UCSD-AML1 (cell line): ENCODE measurements around the gene LRBA.
"Not testable (repeated sequence)": the region's sequence is repeated elsewhere in the genome, so short reads cannot be mapped to it uniquely, and the experiment has no call there.

Experiments
- DNase-seq: peaks from one replicate; lab custom pipeline; 2025; ENCODE audit not compliant: unreplicated experiment; lab: John Stamatoyannopoulos, UW

LRBA gene

GRCh38 chr4:150949342-150949741 lies 65.7 kb downstream of the LRBA start:
- DNase-seq = no peak

GRCh38 chr4:150948710-150949109 lies 66.4 kb downstream of the LRBA start:
- DNase-seq = no peak

GRCh38 chr4:150948074-150948473 lies 67.0 kb downstream of the LRBA start:
- DNase-seq = no peak

- no peak for DNase-seq
Observed at GRCh38 chr4:150944660-150945059, 70.4 kb downstream of the LRBA start.

GRCh38 chr4:150943818-150944217 lies 71.3 kb downstream of the LRBA start:
- DNase-seq = no peak

- DNase-seq = no peak
Observed at GRCh38 chr4:150943126-150943525, 72.0 kb downstream of the LRBA start.

- no peak for DNase-seq
Observed at GRCh38 chr4:150942539-150942938, 72.5 kb downstream of the LRBA start.

GRCh38 chr4:150940123-150940522 lies 75.0 kb downstream of the LRBA start:
- DNase-seq = no peak

- DNase-seq = no peak
Observed at GRCh38 chr4:150939530-150939929, 75.6 kb downstream of the LRBA start.

GRCh38 chr4:150938873-150939499 lies 76.1 kb downstream of the LRBA start:
- DNase-seq = no peak

GRCh38 chr4:150938417-150938816 lies 76.7 kb downstream of the LRBA start:
- DNase-seq = no peak

- DNase-seq = no peak
Observed at GRCh38 chr4:150934022-150934421, 81.1 kb downstream of the LRBA start.

GRCh38 chr4:150931796-150932195 lies 83.3 kb downstream of the LRBA start:
- DNase-seq = no peak

GRCh38 chr4:150931005-150931404 lies 84.1 kb downstream of the LRBA start:
- no peak for DNase-seq

GRCh38 chr4:150923945-150924344 lies 91.1 kb downstream of the LRBA start:
- no peak for DNase-seq

- DNase-seq = not testable (repeated sequence)
Observed at GRCh38 chr4:150921486-150921885, 93.6 kb downstream of the LRBA start.

GRCh38 chr4:150918562-150918961 lies 96.5 kb downstream of the LRBA start:
- DNase-seq = not testable (repeated sequence)

GRCh38 chr4:150911326-150911725 lies 103.8 kb downstream of the LRBA start:
- DNase-seq = no peak

- no peak for DNase-seq
Observed at GRCh38 chr4:150909116-150909515, 106.0 kb downstream of the LRBA start.

GRCh38 chr4:150906987-150907633 lies 108.0 kb downstream of the LRBA start:
- no peak for DNase-seq

- no peak for DNase-seq
Observed at GRCh38 chr4:150904671-150905070, 110.4 kb downstream of the LRBA start.

- no peak for DNase-seq
Observed at GRCh38 chr4:150903603-150904002, 111.5 kb downstream of the LRBA start.

GRCh38 chr4:150896497-150896896 lies 118.6 kb downstream of the LRBA start:
- DNase-seq = no peak
